Activated T-helper 2 cell treated with anti-CD3 and anti-CD28 coated beads, Interferon-gamma antibody, Interleukin-2, Interleukin-4, amounts not matched to agents 10 μg/mL and 5 μg/mL and 100 μg/mL, durations not matched to agents 14 hours and 24 hours and 36 hours (primary cell): ENCODE results near the gene PEF1. TPM values are rescaled to one million over a fixed set of nuclear protein-coding genes. Genes with fewer than 3 reads are reported as not detected.

Source experiments
- DNase-seq: peaks from one replicate; pipeline ENCODE4 v3.0.0; 2021; ENCODE audit warnings: low spot score
- H3K27ac Mint-ChIP-seq: one replicate; pipeline ENCODE4 v1.8.0; 2021; ENCODE audit warnings: mixed read lengths
- H3K27me3 Mint-ChIP-seq: one replicate; pipeline ENCODE4 v1.8.0; 2021; ENCODE audit warnings: low read depth, mixed read lengths
- H3K36me3 Mint-ChIP-seq: one replicate; pipeline ENCODE4 v1.8.0; 2021; ENCODE audit warnings: low read depth, mixed read lengths
- H3K4me1 Mint-ChIP-seq: one replicate; pipeline ENCODE4 v1.8.0; 2021; ENCODE audit warnings: low read depth, mixed read lengths
- H3K4me3 Mint-ChIP-seq: one replicate; pipeline ENCODE4 v1.8.0; 2021; ENCODE audit warnings: low read depth, mild to moderate bottlenecking, moderate library complexity, mixed read lengths
- H3K9me3 Mint-ChIP-seq: one replicate; pipeline ENCODE4 v1.8.0; 2021; ENCODE audit warnings: mixed read lengths
- intact Hi-C: fragments of 100-400 bp; cut with micrococcal nuclease; formaldehyde crosslinking; loops from one replicate; pipeline ENCODE4 v1.15.1; 2023
- total RNA-seq: library from RNA; stranded (reverse); gene quantifications from 2 replicates; pipeline ENCODE4 v1.2.3, GENCODE V29; 2022

Gene PEF1
- total RNA-seq, 1 donor from 2014 or later, result 56.5 TPM

GRCh38 chr1:31658721-31659120 is 14.0 kb upstream of the PEF1 start:
- Mint-ChIP-seq H3K4me3 (no peak overlapping the region), H3K27me3 (peaks cover 2% of the 10 kb centered on the region), H3K4me1 (no peaks in the 10 kb centered on the region), H3K9me3 (no peaks in the 10 kb centered on the region), H3K36me3 (no peaks in the 10 kb centered on the region), H3K27ac (no peak overlapping the region)
- DNase-seq, result no peak
- intact Hi-C loops, result no loop called here

- Mint-ChIP-seq H3K36me3 (no peaks in the 10 kb centered on the region), H3K27ac (no peak overlapping the region), H3K27me3 (peaks cover 2% of the 10 kb centered on the region), H3K4me1 (no peaks in the 10 kb centered on the region), H3K4me3 (no peak overlapping the region), H3K9me3 (no peaks in the 10 kb centered on the region)
- DNase-seq, result no peak
- intact Hi-C loops, result no loop called here
These were observed 13.4 kb upstream of the PEF1 start for GRCh38 chr1:31657972-31658510.

GRCh38 chr1:31657020-31657804 is 12.5 kb upstream of the PEF1 start:
- Mint-ChIP-seq H3K27me3 (peaks cover 2% of the 10 kb centered on the region), H3K27ac (no peak overlapping the region), H3K4me1 (no peaks in the 10 kb centered on the region), H3K36me3 (no peaks in the 10 kb centered on the region), H3K9me3 (no peaks in the 10 kb centered on the region), H3K4me3 (no peak overlapping the region)
- no peak for DNase-seq
- intact Hi-C loops, result no loop called here

- Mint-ChIP-seq H3K4me1 (no peaks in the 10 kb centered on the region), H3K27ac (no peak overlapping the region), H3K27me3 (peaks cover 2% of the 10 kb centered on the region), H3K4me3 (no peak overlapping the region), H3K9me3 (no peaks in the 10 kb centered on the region), H3K36me3 (no peaks in the 10 kb centered on the region)
- intact Hi-C loops, result no loop called here
- DNase-seq, result no peak
These were observed 11.1 kb upstream of the PEF1 start for GRCh38 chr1:31655756-31656155.

DNA sequence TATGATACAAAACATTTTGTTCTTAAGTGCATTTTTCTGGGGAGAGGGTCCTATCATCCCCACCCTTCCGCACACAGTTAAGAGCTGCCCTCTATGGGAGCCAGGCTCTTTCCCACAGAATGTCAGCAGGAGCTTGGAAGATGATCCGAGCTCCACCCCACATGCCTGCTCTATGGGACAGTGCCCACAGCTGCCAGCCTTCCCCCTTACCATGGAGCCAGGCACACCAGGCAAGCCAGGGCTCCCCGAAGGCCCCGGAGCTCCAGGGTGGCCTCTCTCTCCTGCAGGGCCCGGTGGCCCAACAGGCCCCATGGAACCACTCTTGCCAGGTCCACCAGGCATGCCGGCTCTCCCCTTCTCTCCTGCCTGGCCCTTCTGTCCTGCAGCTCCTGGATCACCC is 10.4 kb upstream of the PEF1 start:
- intact Hi-C loops, result no loop called here
- Mint-ChIP-seq H3K27me3 (peaks cover 2% of the 10 kb centered on the region), H3K4me1 (no peaks in the 10 kb centered on the region)

DNA sequence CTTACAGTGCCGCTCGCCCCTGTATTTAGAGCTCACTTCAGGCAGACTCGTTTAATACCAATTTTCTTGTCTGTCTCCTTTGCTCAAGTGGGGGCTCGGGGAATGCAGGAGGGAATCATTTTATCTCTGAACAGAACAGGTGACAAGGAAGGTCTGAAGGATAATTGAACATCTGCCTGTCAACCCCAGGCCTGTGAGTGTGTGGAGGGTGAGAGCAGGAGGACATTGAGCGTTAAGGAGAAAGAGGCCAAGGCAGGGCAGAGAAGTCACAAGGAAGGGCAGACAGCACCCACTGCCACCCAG is 9.7 kb upstream of the PEF1 start:
- H3K4me3 Mint-ChIP-seq, result no peak overlapping the region
- H3K27ac Mint-ChIP-seq, result no peak overlapping the region
- no peaks in the 10 kb centered on the region for H3K36me3 Mint-ChIP-seq
- intact Hi-C loops, result no loop called here
- no peak for DNase-seq
- H3K9me3 Mint-ChIP-seq, result no peaks in the 10 kb centered on the region
- no peaks in the 10 kb centered on the region for H3K4me1 Mint-ChIP-seq
- H3K27me3 Mint-ChIP-seq, result peaks cover 2% of the 10 kb centered on the region

More for the DNA sequence above, 10.4 kb upstream of the PEF1 start:
- no peak for DNase-seq
- no peak overlapping the region for H3K27ac Mint-ChIP-seq
- H3K4me3 Mint-ChIP-seq, result no peak overlapping the region
- H3K36me3 Mint-ChIP-seq, result no peaks in the 10 kb centered on the region
- no peaks in the 10 kb centered on the region for H3K9me3 Mint-ChIP-seq

- Mint-ChIP-seq H3K4me3 (no peak overlapping the region), H3K4me1 (no peaks in the 10 kb centered on the region), H3K36me3 (no peaks in the 10 kb centered on the region), H3K9me3 (no peaks in the 10 kb centered on the region), H3K27me3 (peaks cover 2% of the 10 kb centered on the region), H3K27ac (no peak overlapping the region)
- intact Hi-C loops, result no loop called here
- no peak for DNase-seq
These were observed 9.2 kb upstream of the PEF1 start for GRCh38 chr1:31653717-31654473.

DNA sequence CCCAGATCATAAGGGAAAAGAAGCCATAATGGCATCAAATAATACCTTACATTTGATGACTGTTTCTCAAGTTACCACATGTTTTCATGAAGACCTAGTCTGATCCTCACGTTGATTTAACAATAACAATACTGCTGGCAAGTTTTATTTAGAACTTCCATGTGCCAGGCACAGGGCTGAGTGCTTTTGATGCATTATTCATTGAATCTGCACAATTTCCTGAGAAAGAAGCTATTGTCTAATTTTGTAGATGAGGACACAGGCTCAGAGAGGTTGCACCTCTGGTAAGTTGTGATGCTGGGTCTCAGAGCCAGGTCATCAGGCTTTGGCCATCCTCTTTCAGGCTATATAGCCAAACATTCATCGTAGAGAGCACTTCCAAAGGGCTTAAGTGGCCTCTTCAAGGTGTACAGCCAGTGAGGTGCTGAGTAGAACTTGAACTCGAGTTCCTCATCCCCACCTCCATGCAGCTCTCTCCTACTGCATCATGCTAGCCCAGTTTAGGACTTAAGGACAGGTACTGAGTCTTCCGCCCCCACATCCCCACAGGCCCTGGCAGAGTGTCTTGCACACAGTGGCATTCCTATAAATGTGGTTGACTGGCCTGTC is 8.3 kb upstream of the PEF1 start:
- Mint-ChIP-seq H3K27me3 (peaks cover 2% of the 10 kb centered on the region), H3K9me3 (no peaks in the 10 kb centered on the region), H3K4me1 (no peaks in the 10 kb centered on the region), H3K27ac (no peak overlapping the region), H3K4me3 (no peak overlapping the region), H3K36me3 (no peaks in the 10 kb centered on the region)
- DNase-seq, result no peak
- intact Hi-C loops, result no loop called here

DNA sequence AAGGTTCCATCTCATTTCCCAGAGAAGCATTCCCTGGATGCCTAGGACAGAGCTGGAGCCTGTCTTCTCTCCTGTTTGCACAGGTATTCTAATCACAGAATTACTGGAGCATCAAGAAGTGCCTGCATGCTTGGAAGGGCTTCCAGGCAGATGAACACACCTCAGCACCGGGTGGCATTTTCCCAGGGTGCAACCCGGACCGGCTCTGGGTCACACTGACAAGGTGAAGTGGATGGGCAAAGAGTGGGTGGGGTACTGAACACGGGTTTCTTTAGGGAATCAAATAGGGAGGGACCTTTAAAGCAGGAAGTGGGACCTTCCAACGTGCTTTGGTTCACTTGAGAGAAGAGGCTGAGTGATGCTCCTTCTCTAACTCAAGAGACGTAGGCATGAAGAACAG is 7.1 kb upstream of the PEF1 start:
- Mint-ChIP-seq H3K4me3 (no peak overlapping the region), H3K9me3 (no peaks in the 10 kb centered on the region), H3K4me1 (no peaks in the 10 kb centered on the region), H3K27ac (no peak overlapping the region), H3K36me3 (no peaks in the 10 kb centered on the region), H3K27me3 (no peaks in the 10 kb centered on the region)
- DNase-seq, result no peak
- intact Hi-C loops, result no loop called here

- DNase-seq, result no peak
- Mint-ChIP-seq H3K27me3 (no peaks in the 10 kb centered on the region), H3K9me3 (no peaks in the 10 kb centered on the region), H3K36me3 (no peaks in the 10 kb centered on the region), H3K27ac (no peak overlapping the region), H3K4me3 (no peak overlapping the region), H3K4me1 (peaks cover 2% of the 10 kb centered on the region)
- intact Hi-C loops, result no loop called here
These were observed 6.4 kb upstream of the PEF1 start for GRCh38 chr1:31651089-31651420.

GRCh38 chr1:31650161-31651088 is 5.7 kb upstream of the PEF1 start:
- no peak overlapping the region for H3K27ac Mint-ChIP-seq
- intact Hi-C loops, result no loop called here
- no peaks in the 10 kb centered on the region for H3K27me3 Mint-ChIP-seq
- no peaks in the 10 kb centered on the region for H3K36me3 Mint-ChIP-seq
- no peak for DNase-seq
- H3K4me3 Mint-ChIP-seq, result no peak overlapping the region
- H3K9me3 Mint-ChIP-seq, result no peaks in the 10 kb centered on the region
- peaks cover 7% of the 10 kb centered on the region for H3K4me1 Mint-ChIP-seq

- intact Hi-C loops, result loop anchor here (10.0 kb wide), 2 partner anchors 116 to 426 kb away; partner anchors contain the start of genes ADGRB2 and TMEM39B
- H3K4me1 Mint-ChIP-seq, result peaks cover 13% of the 10 kb centered on the region
- H3K27me3 Mint-ChIP-seq, result no peaks in the 10 kb centered on the region
- no peaks in the 10 kb centered on the region for H3K9me3 Mint-ChIP-seq
- no peak overlapping the region for H3K4me3 Mint-ChIP-seq
- H3K36me3 Mint-ChIP-seq, result no peaks in the 10 kb centered on the region
- no peak overlapping the region for H3K27ac Mint-ChIP-seq
- no peak for DNase-seq
These were observed 4.1 kb upstream of the PEF1 start for GRCh38 chr1:31648641-31649357.
